Lung (tissue), 12 donors: ENCODE data around the gene C19orf47. TPM values are rescaled to one million over a fixed set of nuclear protein-coding genes. Genes with fewer than 3 reads are reported as not detected.

Source experiments
- ATAC-seq: fragments of 200-7000 bp; cut with Tn5 transposase; one replicate; pipeline ENCODE4 v1.9.1; 2020; ENCODE audit warnings: moderate number of reproducible peaks; ENCODE audit not compliant: insufficient read depth, low FRiP score
- DNase-seq, 3 donors: peaks; one replicate each; pipeline ENCODE4 v3.0.0-alpha.2; 2013 to 2017
- H3K27ac ChIP-seq, 2 donors: one replicate each; pipeline ENCODE4 v1.5.1; 2013; ENCODE audit warnings: mild to moderate bottlenecking in 2 of 2, moderate library complexity in 2 of 2, control low read depth in 1 of 2, inconsistent platforms in 1 of 2, low read depth in 1 of 2, low read length in 1 of 2
- H3K27me3 ChIP-seq, 3 donors: one replicate each; pipeline ENCODE4 v1.5.1; 2013; ENCODE audit warnings: low read length in 2 of 3; ENCODE audit not compliant: control insufficient read depth in 3 of 3, insufficient read depth in 3 of 3
- H3K36me3 ChIP-seq, 4 donors: one replicate each; pipeline ENCODE4 v1.5.1; 2013; ENCODE audit warnings: low read length in 4 of 4, mild to moderate bottlenecking in 1 of 4, moderate library complexity in 1 of 4; ENCODE audit not compliant: control insufficient read depth in 4 of 4, insufficient read depth in 4 of 4
- H3K4me1 ChIP-seq, 5 donors: one replicate each; pipeline ENCODE4 v1.5.1; 2013; ENCODE audit warnings: low read length in 5 of 5, mild to moderate bottlenecking in 2 of 5, moderate library complexity in 1 of 5; ENCODE audit not compliant: control insufficient read depth in 5 of 5, insufficient read depth in 5 of 5
- H3K4me3 ChIP-seq: one replicate; pipeline ENCODE4 v1.5.1; 2013; ENCODE audit warnings: mild to moderate bottlenecking, control low read depth, moderate library complexity
- H3K9ac ChIP-seq, 2 donors: one replicate each; pipeline ENCODE4 v1.5.1; 2013; ENCODE audit warnings: low read length in 2 of 2, control low read depth in 1 of 2; ENCODE audit not compliant: insufficient read depth in 1 of 2
- H3K9me3 ChIP-seq, 4 donors: one replicate each; pipeline ENCODE4 v1.5.1; 2013; ENCODE audit warnings: low read length in 3 of 4, mild to moderate bottlenecking in 1 of 4, moderate library complexity in 1 of 4; ENCODE audit not compliant: control insufficient read depth in 4 of 4, insufficient read depth in 3 of 4
- WGBS, 2 donors: extraction: QIAGEN DNeasy Blood & Tissue Kit; methylation state at CpG; one replicate each; pipeline ENCODE4 v1.1.7; 2013; 5-methylcytosine and 5-hydroxymethylcytosine counted together
- polyA plus RNA-seq, 2 donors: library from polyadenylated mRNA; stranded (reverse); fragments of 200-250 nt; gene quantifications; one replicate each; pipeline ENCODE4 v1.2.1, GENCODE V29; 2013
- total RNA-seq, 2 donors: library from RNA; depleted of rRNA in 1 of 2; stranded (reverse); fragments of >200 nt in 1 of 2; gene quantifications; one replicate each; pipeline ENCODE4 v1.2.1, GENCODE V29; 2014 to 2021
- TF ChIP-seq, protein P1 (sequence below): IDR thresholded peaks from 2 replicates; pipeline ENCODE4 v1.5.1; 2012; ENCODE audit warnings: mild to moderate bottlenecking; ENCODE audit errors: control extremely low read depth, extremely low read depth
- donor health status: control.
- donor health status: control.
- donor health status: Bipolar disorder and iron deficiency.
- donor health status: healthy.
- donor health status: DM: yes; HTN: yes; CAD: no.

Gene C19orf47
- total and polyA plus RNA-seq, 4 donors = 9.8 to 26.3 (median 14.9) TPM

DNA sequence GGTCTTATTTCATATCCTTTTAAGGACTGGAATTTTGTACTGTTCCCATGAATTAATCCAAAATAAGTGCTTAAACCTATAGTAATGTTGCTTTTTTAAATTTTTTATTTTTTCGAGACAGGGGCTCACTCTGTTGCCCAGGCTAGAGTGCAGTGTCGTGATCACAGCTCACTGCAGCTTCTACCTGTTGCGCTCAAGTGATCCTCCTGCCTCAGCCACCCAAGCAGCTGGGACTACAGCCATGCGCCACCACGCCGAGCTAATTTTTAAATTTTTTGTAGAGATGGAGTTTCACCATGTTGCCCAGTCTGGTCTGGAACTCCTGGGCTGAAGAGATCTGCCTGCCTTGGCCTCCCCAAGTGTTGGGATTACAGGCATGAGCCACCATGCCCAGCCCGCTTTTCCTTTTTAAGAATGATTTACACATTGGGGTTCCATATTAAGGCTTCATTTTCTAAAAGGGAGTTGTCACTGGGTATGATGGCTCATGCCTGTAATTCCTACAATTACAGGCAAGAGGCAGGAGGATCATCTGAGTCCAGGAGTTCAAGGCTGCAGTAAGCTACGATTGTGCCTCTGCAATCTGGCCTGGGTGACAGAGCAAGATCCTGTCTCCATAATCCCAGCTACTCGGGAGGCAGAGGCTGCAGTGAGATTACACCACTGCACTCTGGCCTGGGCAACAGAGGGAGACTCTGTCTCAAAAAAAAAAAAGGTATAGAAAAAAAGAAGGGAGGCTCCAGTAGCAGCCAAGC, 34.8 kb downstream of the C19orf47 start:
- Histone ChIP-seq H3K4me3 (no peak overlapping the region), H3K36me3 (peaks cover 0 to 5% (median 0%) of the 10 kb centered on the region in 4 donors), H3K4me1 (peaks cover 0 to 8% (median 0%) of the 10 kb centered on the region in 5 donors), H3K9ac (no peak overlapping the region), H3K9me3 (no peaks in the 10 kb centered on the region), H3K27me3 (no peaks in the 10 kb centered on the region), H3K27ac (no peak overlapping the region)
- DNase-seq (no peak), ATAC-seq (no peak)
- WGBS, 2 donors = 94% methylated on average over 9 of the region's 9 CpGs
- TF ChIP-seq, protein P1, sequence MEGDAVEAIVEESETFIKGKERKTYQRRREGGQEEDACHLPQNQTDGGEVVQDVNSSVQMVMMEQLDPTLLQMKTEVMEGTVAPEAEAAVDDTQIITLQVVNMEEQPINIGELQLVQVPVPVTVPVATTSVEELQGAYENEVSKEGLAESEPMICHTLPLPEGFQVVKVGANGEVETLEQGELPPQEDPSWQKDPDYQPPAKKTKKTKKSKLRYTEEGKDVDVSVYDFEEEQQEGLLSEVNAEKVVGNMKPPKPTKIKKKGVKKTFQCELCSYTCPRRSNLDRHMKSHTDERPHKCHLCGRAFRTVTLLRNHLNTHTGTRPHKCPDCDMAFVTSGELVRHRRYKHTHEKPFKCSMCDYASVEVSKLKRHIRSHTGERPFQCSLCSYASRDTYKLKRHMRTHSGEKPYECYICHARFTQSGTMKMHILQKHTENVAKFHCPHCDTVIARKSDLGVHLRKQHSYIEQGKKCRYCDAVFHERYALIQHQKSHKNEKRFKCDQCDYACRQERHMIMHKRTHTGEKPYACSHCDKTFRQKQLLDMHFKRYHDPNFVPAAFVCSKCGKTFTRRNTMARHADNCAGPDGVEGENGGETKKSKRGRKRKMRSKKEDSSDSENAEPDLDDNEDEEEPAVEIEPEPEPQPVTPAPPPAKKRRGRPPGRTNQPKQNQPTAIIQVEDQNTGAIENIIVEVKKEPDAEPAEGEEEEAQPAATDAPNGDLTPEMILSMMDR = no peak

DNA sequence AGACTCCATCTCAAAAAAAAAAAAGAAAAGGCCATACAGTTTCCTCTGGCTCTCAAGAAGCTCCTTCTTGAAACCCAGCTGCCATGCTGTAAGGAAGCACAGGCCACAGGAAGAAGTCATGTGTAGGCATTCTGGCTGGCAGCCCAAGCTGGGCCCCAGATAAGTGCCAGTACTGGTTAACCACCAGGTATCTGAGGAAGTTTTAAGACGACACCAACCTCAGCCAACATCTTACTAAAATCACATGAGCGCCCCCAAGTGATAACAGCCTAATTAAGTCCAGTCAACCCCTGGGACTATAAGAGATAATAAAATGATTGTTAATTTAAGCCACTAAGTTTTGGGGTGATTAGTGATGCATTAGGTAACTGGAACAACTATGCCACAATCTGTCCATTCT, 35.7 kb downstream of the C19orf47 start:
- WGBS, 2 donors = 57 to 70% methylated on average over 2 of the region's 2 CpGs
- Histone ChIP-seq H3K27me3 (no peaks in the 10 kb centered on the region), H3K36me3 (peaks cover 0 to 4% (median 0%) of the 10 kb centered on the region in 4 donors), H3K4me1 (peaks cover 0 to 8% (median 0%) of the 10 kb centered on the region in 5 donors), H3K4me3 (no peak overlapping the region), H3K27ac (no peak overlapping the region), H3K9ac (no peak overlapping the region), H3K9me3 (no peaks in the 10 kb centered on the region)
- DNase-seq (no peak), ATAC-seq (no peak)
- TF ChIP-seq, protein P1 = no peak

DNA sequence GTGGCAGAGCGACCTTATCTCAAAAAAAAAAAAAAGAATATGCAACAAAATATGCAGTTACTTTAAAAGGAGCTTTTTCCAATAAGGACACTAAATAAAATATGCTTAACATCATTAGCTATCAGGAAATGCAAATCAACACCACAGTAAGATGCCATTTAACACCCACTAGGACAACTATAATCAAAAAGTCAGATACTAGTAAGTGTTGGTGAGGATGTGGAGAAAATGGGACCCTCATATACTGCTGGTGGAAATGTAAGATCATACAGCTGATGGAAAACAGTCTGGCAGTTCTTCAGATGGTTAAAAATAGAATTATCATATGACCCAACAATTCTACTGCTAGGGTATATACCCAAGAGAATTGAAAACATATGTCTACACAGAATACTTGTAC, 38.5 kb downstream of the C19orf47 start:
- WGBS, 2 donors = 81% methylated on average over 1 of the region's 1 CpG

More for the DNA sequence above, 38.5 kb downstream of the C19orf47 start:
- no peaks in the 10 kb centered on the region for H3K36me3 ChIP-seq
- H3K4me3 ChIP-seq = no peak overlapping the region
- no peak overlapping the region for H3K9ac ChIP-seq
- TF ChIP-seq, protein P1 = no peak
- no peak overlapping the region for H3K27ac ChIP-seq
- DNase-seq = no peak
- H3K27me3 ChIP-seq = no peaks in the 10 kb centered on the region
- no peak for ATAC-seq
- H3K4me1 ChIP-seq = peaks cover 0 to 3% (median 0%) of the 10 kb centered on the region in 5 donors
- no peaks in the 10 kb centered on the region for H3K9me3 ChIP-seq
